Hepatic stellate cell (primary cell): ENCODE results near the gene KDM2B.

ENCODE experiments used
- DNase-seq: peaks from one replicate; pipeline ENCODE4 v3.0.0; 2011; ENCODE audit warnings: low spot score

Gene KDM2B

GRCh38 chr12:121580959-121581685 is at the start of gene KDM2B:
Gene KDM2B, minus strand, starts transcription at chr12:121581023. Its CDS starts 112 bp downstream, at chr12:121580911.
- peak; percentile 56 for DNase-seq

GRCh38 chr12:121628536-121628935 is 47.7 kb upstream of the KDM2B start:
- no peak for DNase-seq

- no peak for DNase-seq
Measured at GRCh38 chr12:121628037-121628436, 47.2 kb upstream of the KDM2B start.

- DNase-seq = peak; percentile 83
Measured at GRCh38 chr12:121626853-121627640, 46.2 kb upstream of the KDM2B start.

- DNase-seq = peak; percentile 97
Measured at GRCh38 chr12:121626087-121626852, 45.4 kb upstream of the KDM2B start, which contains the start of gene ORAI1. Gene ORAI1, plus strand, starts transcription at chr12:121626530.

- no peak for DNase-seq
Measured at GRCh38 chr12:121620333-121620891, 39.6 kb upstream of the KDM2B start.

GRCh38 chr12:121618659-121619233 is 37.9 kb upstream of the KDM2B start:
- no peak for DNase-seq

GRCh38 chr12:121614872-121615467 is 34.1 kb upstream of the KDM2B start:
- no peak for DNase-seq

GRCh38 chr12:121613462-121613861 is 32.6 kb upstream of the KDM2B start:
- DNase-seq = no peak

GRCh38 chr12:121611306-121611705 is 30.5 kb upstream of the KDM2B start:
- no peak for DNase-seq

GRCh38 chr12:121610239-121611149 is 29.7 kb upstream of the KDM2B start:
- DNase-seq = peak; percentile 61

- no peak for DNase-seq
Measured at GRCh38 chr12:121608301-121608700, 27.5 kb upstream of the KDM2B start.

GRCh38 chr12:121603581-121603980 is 22.8 kb upstream of the KDM2B start:
- no peak for DNase-seq

GRCh38 chr12:121602766-121603165 is 21.9 kb upstream of the KDM2B start:
- DNase-seq = no peak

- DNase-seq = no peak
Measured at GRCh38 chr12:121600702-121601336, 20.0 kb upstream of the KDM2B start.

- no peak for DNase-seq
Measured at GRCh38 chr12:121596526-121596925, 15.7 kb upstream of the KDM2B start.

GRCh38 chr12:121595520-121595919 is 14.7 kb upstream of the KDM2B start:
- DNase-seq = no peak

- DNase-seq = no peak
Measured at GRCh38 chr12:121592320-121592719, 11.5 kb upstream of the KDM2B start.

- DNase-seq = peak; percentile 34
Measured at GRCh38 chr12:121590476-121591143, 9.8 kb upstream of the KDM2B start.
